Activated gamma-delta T cell treated with Interleukin-2 at 50 U/mL for 16 hours (primary cell): ENCODE data around the gene ITSN2.

ENCODE experiments used
- DNase-seq: peaks from one replicate; pipeline ENCODE4 v3.0.0-alpha.2; 2020

The ITSN2 gene

DNA sequence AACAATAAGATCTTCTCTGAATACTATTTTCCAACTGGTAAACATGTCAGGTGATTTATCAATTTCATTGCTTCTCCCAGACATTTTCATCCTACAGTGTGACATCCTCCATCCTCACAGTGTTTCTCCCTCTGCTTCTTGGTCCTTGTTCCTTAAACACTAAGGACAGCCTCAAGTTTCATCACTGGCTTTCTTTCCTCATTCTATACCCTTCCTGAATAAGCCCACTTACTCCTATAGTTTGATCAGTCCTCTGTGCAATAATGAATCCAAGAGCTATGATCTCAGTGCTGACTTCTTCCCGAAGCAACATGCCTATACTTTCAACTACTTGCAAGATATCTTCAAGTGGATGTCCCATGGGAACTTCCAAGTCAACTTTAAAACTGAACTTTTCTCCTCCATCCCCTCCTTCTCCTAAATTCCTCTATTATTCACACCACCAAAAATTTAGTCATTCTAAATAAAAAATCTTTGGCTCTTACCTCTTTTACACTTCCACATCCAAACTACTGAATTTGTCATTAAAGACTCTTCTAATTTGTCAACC is 97.8 kb downstream of the ITSN2 start:
- DNase-seq = no peak

GRCh38 chr2:24261441-24261840 is 98.9 kb downstream of the ITSN2 start:
- no peak for DNase-seq

GRCh38 chr2:24259316-24259715 is 101.0 kb downstream of the ITSN2 start:
- DNase-seq = no peak

DNA sequence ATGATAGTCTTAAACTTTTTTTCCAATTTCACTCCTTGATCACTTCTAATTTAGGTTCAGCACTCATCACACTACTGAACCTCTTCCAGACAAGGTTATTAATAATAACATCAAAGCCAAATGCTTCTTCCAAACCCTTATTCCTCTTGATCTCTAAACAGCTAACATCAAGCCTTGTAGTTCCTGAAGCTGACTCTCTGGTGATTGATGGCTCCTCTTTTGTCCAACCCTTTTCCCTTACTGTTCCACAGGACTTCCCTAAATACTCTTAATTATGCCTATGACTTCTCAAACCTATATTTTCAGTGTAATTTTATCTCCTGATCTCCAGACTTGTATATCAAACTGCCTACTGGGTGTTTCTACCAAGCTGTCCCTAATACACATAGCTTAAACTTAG is 101.6 kb downstream of the ITSN2 start:
- DNase-seq = no peak

- no peak for DNase-seq
These were observed 106.9 kb downstream of the ITSN2 start for GRCh38 chr2:24253303-24253919.

DNA sequence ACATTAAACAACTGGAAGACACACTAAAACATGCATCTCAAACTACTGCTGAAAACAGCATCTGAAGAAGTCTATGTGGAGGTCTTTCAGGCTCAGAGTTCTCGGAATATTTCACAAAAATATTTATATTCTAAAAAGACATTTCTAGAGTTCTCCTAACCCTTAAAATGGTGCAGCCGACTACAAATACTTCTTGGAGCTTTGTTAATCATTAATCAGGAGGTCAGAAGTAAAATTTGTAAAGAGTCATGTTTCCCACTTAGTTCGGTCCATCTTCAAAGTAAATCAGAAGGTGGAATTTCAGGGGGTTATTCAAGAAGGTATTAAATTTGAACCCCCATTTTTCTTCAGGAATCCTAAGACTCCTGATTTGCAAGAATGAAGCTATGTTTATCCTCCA is 112.7 kb downstream of the ITSN2 start:
- DNase-seq = no peak

DNA sequence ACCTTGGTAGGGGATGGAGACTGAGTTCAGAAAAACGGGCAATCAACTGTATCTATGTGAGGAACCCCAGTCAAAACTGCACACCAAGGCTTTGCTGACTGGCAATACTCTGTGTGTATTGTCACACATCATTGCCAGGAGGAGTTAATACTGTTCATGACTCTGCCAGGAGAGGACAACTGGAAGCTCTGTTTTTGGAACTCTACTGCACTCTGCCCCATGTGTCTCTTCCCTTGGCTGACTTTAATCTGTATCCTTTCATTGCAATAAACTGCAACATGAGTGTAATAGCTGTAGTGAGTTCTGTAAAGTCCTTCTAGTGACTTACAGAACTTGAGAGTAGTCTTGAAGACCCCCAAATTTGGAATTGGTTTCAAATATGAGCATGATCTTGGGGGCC is 113.2 kb downstream of the ITSN2 start:
- DNase-seq = no peak

GRCh38 chr2:24245986-24246776 is 114.2 kb downstream of the ITSN2 start:
- DNase-seq = no peak

DNA sequence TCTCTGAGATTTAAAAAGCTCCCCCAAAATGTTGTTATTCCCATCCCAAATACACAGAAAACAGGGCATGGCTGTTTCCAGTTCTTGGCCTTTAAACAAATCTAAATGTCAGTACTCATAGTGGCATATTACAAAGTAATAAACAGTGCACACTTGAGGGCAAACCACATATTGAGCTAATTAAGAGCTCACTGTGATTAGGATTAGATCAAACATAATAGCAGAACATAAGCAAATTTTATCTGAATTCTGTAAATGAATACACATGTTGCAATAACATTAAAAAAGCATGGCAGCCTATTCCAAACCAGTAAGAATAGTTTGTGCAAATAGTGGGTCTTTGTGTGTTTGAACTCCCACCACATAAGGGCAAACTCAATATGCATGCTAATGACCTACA is 118.8 kb downstream of the ITSN2 start:
- DNase-seq = no peak

GRCh38 chr2:24239553-24239952 is 120.8 kb downstream of the ITSN2 start:
- DNase-seq = no peak

DNA sequence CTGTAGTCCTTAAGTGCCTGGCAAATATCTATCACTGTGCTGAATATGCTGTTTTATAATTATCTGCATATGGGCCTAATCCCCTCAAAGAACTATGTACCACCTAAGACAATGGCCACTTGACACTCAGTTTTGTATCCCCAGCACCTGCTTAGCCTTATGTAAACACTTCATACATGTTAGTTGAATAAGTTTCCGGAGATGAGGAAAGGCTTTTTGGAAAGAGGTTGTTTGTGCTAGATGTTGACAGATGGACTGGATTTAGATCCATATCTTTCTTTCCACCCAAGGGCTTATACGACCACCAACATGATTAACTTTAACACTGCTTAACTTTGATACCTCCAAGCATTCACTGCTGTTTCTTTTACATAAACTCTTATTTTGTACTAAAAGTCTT is 122.2 kb downstream of the ITSN2 start:
- DNase-seq = no peak

DNA sequence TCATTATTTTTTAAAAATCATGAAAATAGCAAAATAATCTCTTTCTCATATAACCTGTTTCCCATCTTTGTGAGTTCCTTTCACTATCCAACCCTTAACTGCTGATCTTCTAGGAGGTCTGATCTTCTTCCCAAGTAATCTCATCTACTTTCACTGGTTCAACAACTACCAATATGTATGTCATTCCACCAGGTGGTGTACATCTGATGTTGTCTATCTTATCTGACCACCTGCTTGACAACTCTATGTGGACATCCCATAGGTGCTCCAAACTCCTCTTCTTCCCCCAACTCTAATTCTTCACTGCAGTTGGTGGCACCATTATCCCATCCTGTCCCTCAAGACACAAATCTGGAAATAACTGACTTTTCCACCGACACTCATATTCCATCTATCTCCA is 123.0 kb downstream of the ITSN2 start:
- no peak for DNase-seq

DNA sequence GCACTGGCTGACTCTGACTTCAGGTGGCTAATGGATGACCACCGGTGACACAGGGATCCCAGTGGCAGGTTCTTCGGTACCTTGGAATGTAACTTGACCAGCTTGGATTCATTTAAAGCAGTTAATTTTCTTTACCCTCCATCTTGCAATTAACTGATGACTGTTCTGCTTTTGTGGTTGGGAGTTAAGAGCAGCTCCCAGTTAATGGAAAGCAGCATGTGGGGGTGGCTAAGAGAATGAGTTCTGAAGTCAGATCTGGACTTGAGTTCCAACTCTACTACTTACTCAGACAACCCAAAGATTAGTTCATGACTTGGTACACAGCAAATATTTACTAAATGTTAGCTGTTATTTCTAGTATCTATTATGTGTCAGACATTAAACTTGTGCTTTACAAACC is 127.0 kb downstream of the ITSN2 start:
- no peak for DNase-seq

DNA sequence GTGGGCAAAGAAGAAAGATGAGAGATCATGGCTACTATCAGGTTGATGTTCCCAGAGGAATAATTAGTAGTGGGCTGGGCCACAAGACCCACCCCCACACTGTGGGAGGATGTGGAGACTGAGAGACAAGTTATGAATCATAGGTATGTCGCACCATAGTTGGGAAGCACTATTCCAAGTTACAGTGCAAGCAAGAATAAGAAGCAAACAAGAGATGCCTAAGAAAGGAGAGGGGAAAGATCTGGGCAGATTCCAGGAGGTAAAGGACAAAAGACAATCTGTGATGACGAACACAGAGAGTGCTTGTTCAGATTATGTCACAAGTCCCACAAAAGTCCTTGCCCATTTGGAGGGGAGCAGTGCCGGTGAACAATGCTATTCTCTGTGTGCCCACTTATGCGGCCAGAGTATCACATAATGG is 128.9 kb downstream of the ITSN2 start:
- DNase-seq = no peak

DNA sequence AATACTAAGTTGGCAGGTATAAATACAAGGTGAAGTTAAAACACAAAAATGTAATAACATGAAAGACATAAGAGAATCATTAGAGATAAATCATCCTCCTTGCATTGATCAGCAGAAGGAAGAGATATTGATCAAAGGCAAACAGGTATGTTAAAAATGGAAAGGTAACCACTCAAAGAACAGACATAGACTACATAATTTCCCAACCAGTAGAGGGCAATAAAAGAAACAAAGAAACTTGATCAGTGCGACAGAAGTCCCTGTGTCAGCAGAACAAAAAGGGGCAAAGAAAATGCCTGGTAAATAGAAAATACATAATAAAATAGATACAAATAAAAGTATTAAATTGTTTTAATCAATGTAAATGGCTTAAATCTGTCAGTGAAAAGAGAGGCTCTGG is 131.9 kb downstream of the ITSN2 start:
- DNase-seq = no peak

GRCh38 chr2:24225499-24226242 is 134.7 kb downstream of the ITSN2 start:
- no peak for DNase-seq

GRCh38 chr2:24222946-24223345 is 137.4 kb downstream of the ITSN2 start:
- DNase-seq = no peak

DNA sequence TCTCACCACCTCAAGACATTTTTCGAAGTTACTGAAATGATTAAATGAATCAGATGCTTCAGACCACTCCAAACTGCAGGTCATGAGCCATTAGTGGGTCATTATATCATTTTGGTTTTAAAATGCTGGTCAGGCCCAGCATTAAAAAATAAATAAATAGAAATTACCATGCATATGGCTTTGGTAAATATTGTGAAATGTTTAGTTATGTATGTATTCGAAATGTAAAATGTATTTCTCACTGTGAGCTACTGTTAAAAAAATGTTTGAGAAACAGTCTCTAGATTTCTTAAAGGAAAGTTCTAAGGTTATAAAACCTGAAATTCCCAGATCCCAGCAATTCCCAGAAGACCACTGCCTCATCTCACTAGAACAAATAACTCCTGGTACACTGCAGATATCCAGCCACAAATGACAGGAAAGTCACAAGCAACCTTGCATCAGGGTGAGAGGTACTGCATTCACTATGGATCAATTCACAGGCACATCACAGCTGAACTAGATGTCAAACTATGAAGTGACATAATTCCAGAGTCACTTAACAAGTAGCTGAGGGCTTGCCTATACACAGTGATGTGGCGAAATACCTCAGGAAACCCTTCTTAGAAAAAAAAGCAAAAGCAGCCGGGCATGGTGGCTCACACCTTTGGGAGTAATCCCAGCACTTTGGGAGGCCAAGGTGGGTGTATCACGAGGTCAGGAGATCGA is 138.8 kb downstream of the ITSN2 start:
- no peak for DNase-seq

DNA sequence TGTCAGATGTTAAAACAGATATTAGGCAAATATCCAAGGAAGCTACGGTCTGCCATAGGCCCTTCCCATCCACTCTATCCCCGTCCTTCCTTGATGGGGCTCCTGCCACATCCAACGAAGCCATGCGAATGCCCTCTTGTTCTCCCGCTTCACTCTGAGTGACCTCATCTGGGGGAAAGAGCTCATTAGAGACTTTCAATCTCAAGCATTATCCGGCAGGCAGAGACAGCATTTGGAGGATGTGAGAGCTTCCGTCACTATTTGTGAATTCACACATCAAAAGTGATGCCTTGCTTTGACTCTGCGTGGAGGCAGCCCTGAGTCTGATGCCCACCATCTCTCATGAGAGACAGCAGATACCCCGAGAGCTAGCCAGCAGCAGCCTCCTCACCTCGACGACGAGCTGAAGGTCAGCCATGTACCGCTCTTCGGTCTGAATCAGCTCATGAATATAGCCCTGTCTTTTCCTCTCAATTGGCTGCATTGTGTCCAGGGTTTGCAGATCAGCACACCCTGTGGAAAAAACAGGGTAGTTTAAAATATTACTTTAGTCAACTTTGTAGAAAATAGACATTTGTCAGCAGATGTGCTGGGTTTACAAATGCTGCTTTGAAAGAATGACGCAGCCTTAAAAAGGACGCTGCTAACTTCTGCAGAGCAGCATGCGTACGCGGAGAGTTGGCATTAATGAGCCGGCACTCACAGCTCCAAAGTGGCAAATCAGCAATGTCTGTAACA is 139.6 kb downstream of the ITSN2 start:
- DNase-seq = no peak

GRCh38 chr2:24214880-24215279 is 145.5 kb downstream of the ITSN2 start:
- no peak for DNase-seq

- no peak for DNase-seq
These were observed 148.9 kb downstream of the ITSN2 start for GRCh38 chr2:24211408-24211807.

- no peak for DNase-seq
These were observed 149.6 kb downstream of the ITSN2 start for GRCh38 chr2:24210723-24211122.

DNA sequence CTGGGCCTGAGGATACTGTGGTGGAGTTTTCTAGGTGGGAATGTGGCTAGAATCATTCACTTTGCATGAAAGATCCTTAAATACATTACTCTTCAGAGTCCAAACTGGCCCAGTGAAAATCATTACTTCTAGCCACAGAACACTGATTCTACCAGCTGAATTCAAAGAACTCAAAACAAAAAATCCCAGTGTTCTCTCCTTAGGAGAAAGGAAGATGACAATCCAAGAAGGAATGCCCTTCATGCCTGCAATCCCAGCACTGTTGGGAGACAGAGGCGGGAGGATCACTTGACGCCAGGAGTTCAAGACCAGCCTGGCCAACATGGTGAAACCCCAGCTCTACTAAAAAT is 150.3 kb downstream of the ITSN2 start:
- DNase-seq = no peak
